Esophagus (tissue), 2 donors: ENCODE data around the gene LRTM1. TPM values are rescaled to one million over a fixed set of nuclear protein-coding genes. Genes with fewer than 3 reads are reported as not detected.

Source experiments
- H3K27ac ChIP-seq, 2 donors: one replicate each; pipeline ENCODE4 v1.5.1; 2013; ENCODE audit warnings: low read depth in 2 of 2, mild to moderate bottlenecking in 2 of 2, inconsistent platforms in 1 of 2, low read length in 1 of 2, moderate library complexity in 1 of 2
- H3K27me3 ChIP-seq, 2 donors: one replicate each; pipeline ENCODE4 v1.6.1; 2013; ENCODE audit warnings: low read length in 2 of 2, control low read depth in 1 of 2, mild to moderate bottlenecking in 1 of 2; ENCODE audit not compliant: insufficient read depth in 2 of 2, control insufficient read depth in 1 of 2
- H3K36me3 ChIP-seq, 2 donors: one replicate each; pipeline ENCODE4 v1.6.1; 2013; ENCODE audit warnings: low read length in 1 of 2; ENCODE audit not compliant: control insufficient read depth in 2 of 2, insufficient read depth in 2 of 2
- H3K4me1 ChIP-seq, 2 donors: one replicate each; pipeline ENCODE4 v1.6.1; 2013; ENCODE audit warnings: low read length in 1 of 2; ENCODE audit not compliant: control insufficient read depth in 2 of 2, insufficient read depth in 2 of 2
- H3K4me3 ChIP-seq, 2 donors: one replicate each; pipeline ENCODE4 v1.5.1; 2013; ENCODE audit warnings: low read length in 2 of 2, mild to moderate bottlenecking in 2 of 2, low read depth in 1 of 2, moderate library complexity in 1 of 2
- H3K9me3 ChIP-seq, 2 donors: one replicate each; pipeline ENCODE4 v1.6.1; 2013; ENCODE audit warnings: mild to moderate bottlenecking in 2 of 2, low read depth in 1 of 2, low read length in 1 of 2, moderate library complexity in 1 of 2; ENCODE audit not compliant: control insufficient read depth in 2 of 2, insufficient read depth in 1 of 2
- WGBS, 2 donors: extraction: QIAGEN DNeasy Blood & Tissue Kit; methylation state at CpG; one replicate each; pipeline ENCODE4 v1.1.7; 2013; 5-methylcytosine and 5-hydroxymethylcytosine counted together
- polyA plus RNA-seq, 2 donors: library from polyadenylated mRNA; stranded (reverse); fragments of 200-250 nt; gene quantifications; one replicate each; pipeline ENCODE4 v1.2.3, GENCODE V29; 2013
- donor health status: healthy with polysubstance abuse.
- donor health status: Bipolar disorder and iron deficiency.

The LRTM1 gene
- polyA plus RNA-seq, 2 donors, result not detected

DNA sequence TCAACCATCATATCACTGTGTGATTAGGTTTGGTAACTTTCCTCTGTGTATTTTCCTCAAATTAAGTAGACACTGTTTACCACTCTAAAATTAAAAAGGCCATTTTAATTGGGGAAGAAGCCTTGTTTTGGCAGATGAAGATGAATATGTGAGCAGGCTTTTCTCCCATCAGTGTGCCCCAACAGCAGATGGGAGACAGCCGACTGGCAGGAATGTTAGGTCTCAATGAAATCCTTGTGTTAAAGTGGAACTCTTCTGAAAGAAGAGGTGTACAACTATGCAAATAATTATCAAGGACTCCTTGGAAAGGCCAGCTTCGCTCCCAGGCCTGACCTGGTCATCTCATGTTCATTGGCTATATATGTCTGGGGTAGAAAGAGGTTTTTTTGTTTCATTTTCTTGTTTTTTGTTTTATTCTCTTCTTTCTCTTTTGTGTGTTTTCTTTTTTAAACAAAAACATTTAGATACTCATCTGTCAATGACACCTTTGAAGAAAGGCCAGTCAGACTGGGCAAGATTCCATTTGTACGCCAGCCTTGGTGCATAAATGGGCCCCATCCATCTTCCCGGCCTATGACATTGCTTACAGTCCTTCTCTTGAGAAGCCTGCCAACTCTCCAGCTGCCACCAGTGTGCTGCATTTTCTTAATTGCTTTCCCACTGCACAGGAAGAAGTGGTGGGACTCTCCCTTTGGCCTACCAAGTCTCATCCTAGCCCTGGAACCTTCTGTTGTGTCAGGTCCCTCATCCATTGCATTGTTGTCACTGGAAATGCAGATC lies 25.8 kb downstream of the LRTM1 start:
- Histone ChIP-seq H3K4me1 (no peaks in the 10 kb centered on the region), H3K27me3 (no peaks in the 10 kb centered on the region), H3K36me3 (no peaks in the 10 kb centered on the region), H3K27ac (peak overlapping the region in 1 of 2 donors; percentile 8), H3K9me3 (no peaks in the 10 kb centered on the region), H3K4me3 (no peak overlapping the region)
- 60 to 63% methylated on average over 4 of the region's 4 CpGs for WGBS, 2 donors

GRCh38 chr3:54900838-54901591 lies 26.8 kb downstream of the LRTM1 start:
- no peaks in the 10 kb centered on the region for H3K27me3 ChIP-seq
- no peak overlapping the region for H3K4me3 ChIP-seq
- no peaks in the 10 kb centered on the region for H3K36me3 ChIP-seq
- H3K9me3 ChIP-seq, result no peaks in the 10 kb centered on the region
- WGBS, 2 donors, result 69 to 75% methylated on average over 8 of the region's 8 CpGs
- H3K4me1 ChIP-seq, result no peaks in the 10 kb centered on the region
- no peak overlapping the region for H3K27ac ChIP-seq

GRCh38 chr3:54899273-54899672 lies 28.6 kb downstream of the LRTM1 start:
- Histone ChIP-seq H3K4me3 (no peak overlapping the region), H3K36me3 (no peaks in the 10 kb centered on the region), H3K27me3 (no peaks in the 10 kb centered on the region), H3K4me1 (no peaks in the 10 kb centered on the region), H3K9me3 (no peaks in the 10 kb centered on the region), H3K27ac (no peak overlapping the region)
- WGBS, 2 donors, result 75 to 80% methylated on average over 6 of the region's 6 CpGs

- Histone ChIP-seq H3K27me3 (no peaks in the 10 kb centered on the region), H3K4me3 (no peak overlapping the region), H3K4me1 (no peaks in the 10 kb centered on the region), H3K27ac (no peak overlapping the region), H3K36me3 (no peaks in the 10 kb centered on the region), H3K9me3 (no peaks in the 10 kb centered on the region)
- 76 to 82% methylated on average over 3 of the region's 3 CpGs for WGBS, 2 donors
Observed at GRCh38 chr3:54897028-54897711, 30.7 kb downstream of the LRTM1 start.

DNA sequence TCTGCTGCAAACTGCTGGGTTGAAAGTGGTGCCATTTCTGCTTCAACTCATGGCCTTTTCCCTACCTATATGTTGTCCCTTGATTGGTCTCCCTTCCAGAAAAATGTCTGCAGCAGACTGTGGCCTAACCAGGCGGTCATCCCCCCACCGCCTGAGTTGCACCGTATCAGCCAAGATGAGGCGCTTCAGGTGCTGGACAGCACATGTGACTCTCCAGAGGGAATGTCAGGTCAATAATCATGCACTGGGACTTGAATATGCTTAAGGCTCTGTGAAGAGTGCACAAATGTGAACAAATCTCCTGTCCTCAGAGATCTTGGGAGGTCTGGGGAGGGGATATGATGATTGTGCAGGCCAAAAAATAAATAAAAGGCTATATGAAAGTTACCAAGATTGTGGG lies 32.2 kb downstream of the LRTM1 start:
- Histone ChIP-seq H3K4me3 (no peak overlapping the region), H3K9me3 (no peaks in the 10 kb centered on the region), H3K27me3 (no peaks in the 10 kb centered on the region), H3K27ac (no peak overlapping the region), H3K4me1 (peaks cover 0 to 4% of the 10 kb centered on the region in 2 donors), H3K36me3 (no peaks in the 10 kb centered on the region)
- WGBS, 2 donors, result 94 to 95% methylated on average over 4 of the region's 4 CpGs

- peaks cover 0 to 5% of the 10 kb centered on the region in 2 donors for H3K4me1 ChIP-seq
- no peaks in the 10 kb centered on the region for H3K36me3 ChIP-seq
- WGBS, 2 donors, result 63 to 87% methylated on average over 2 of the region's 2 CpGs
- H3K27me3 ChIP-seq, result no peaks in the 10 kb centered on the region
- H3K4me3 ChIP-seq, result no peak overlapping the region
- H3K27ac ChIP-seq, result peak overlapping the region; percentile 26 to 66
- H3K9me3 ChIP-seq, result no peaks in the 10 kb centered on the region
Observed at GRCh38 chr3:54892168-54892567, 35.7 kb downstream of the LRTM1 start.

DNA sequence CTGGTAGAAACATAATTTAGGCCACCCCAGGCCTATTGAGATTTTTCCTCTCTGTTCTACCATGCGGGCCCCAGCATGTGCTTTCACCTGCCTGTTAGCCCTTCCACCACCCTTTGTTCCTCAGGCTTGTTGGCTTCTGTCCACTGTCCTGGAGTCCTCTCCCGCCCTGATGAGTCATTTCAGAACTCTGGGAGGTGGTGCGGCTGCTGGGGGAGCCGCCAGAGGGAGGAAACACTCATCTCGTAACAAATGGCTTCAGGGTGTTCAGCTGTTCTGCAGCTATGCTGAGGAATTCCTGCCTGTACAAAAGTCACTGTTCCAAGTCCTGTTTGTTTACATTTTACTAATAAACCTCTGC lies 36.3 kb downstream of the LRTM1 start:
- Histone ChIP-seq H3K9me3 (no peaks in the 10 kb centered on the region), H3K4me1 (peaks cover 0 to 5% of the 10 kb centered on the region in 2 donors), H3K27me3 (no peaks in the 10 kb centered on the region), H3K4me3 (no peak overlapping the region), H3K36me3 (no peaks in the 10 kb centered on the region), H3K27ac (peak overlapping the region; percentile 66 to 87)
- WGBS, 2 donors, result 9 to 17% methylated on average over 5 of the region's 5 CpGs

DNA sequence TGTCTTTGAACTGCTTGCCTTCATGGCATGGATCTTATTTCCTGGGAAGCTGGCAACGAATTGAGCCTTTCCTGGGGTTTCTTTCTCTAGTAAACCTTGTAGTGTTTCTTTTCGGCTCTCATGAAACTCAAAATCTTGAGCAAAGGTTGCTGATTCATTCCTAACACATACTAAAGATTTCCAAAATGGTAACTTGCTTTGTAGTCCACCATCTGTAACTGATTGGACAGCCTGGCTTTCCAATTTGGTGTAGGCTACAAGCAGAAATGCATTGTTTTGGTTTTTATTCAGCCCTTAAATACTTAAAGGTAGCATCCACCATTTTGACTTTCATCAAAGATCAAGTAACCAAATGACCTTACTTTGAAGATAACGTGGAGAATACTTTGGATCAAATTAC lies 38.1 kb downstream of the LRTM1 start:
- Histone ChIP-seq H3K4me3 (no peak overlapping the region), H3K4me1 (peaks cover 0 to 5% of the 10 kb centered on the region in 2 donors), H3K36me3 (no peaks in the 10 kb centered on the region), H3K9me3 (no peaks in the 10 kb centered on the region), H3K27me3 (no peaks in the 10 kb centered on the region), H3K27ac (no peak overlapping the region)
- WGBS, 2 donors, result 87 to 88% methylated on average over 3 of the region's 3 CpGs

GRCh38 chr3:54888873-54889272 lies 39.0 kb downstream of the LRTM1 start:
- Histone ChIP-seq H3K9me3 (no peaks in the 10 kb centered on the region), H3K4me1 (peaks cover 0 to 5% of the 10 kb centered on the region in 2 donors), H3K4me3 (no peak overlapping the region), H3K27me3 (no peaks in the 10 kb centered on the region), H3K27ac (no peak overlapping the region), H3K36me3 (no peaks in the 10 kb centered on the region)
- WGBS, 2 donors, result 95 to 97% methylated on average over 1 of the region's 1 CpG
